ENCODE data around the gene AGFG2.
A peak's percentile ranks its signal among the peaks of the same experiment; 100 is the strongest.
"Not testable (repeated sequence)": the region's sequence is repeated elsewhere in the genome, so short reads cannot be mapped to it uniquely, and the experiment has no call there.

The AGFG2 gene, protein sequence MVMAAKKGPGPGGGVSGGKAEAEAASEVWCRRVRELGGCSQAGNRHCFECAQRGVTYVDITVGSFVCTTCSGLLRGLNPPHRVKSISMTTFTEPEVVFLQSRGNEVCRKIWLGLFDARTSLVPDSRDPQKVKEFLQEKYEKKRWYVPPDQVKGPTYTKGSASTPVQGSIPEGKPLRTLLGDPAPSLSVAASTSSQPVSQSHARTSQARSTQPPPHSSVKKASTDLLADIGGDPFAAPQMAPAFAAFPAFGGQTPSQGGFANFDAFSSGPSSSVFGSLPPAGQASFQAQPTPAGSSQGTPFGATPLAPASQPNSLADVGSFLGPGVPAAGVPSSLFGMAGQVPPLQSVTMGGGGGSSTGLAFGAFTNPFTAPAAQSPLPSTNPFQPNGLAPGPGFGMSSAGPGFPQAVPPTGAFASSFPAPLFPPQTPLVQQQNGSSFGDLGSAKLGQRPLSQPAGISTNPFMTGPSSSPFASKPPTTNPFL

DNA sequence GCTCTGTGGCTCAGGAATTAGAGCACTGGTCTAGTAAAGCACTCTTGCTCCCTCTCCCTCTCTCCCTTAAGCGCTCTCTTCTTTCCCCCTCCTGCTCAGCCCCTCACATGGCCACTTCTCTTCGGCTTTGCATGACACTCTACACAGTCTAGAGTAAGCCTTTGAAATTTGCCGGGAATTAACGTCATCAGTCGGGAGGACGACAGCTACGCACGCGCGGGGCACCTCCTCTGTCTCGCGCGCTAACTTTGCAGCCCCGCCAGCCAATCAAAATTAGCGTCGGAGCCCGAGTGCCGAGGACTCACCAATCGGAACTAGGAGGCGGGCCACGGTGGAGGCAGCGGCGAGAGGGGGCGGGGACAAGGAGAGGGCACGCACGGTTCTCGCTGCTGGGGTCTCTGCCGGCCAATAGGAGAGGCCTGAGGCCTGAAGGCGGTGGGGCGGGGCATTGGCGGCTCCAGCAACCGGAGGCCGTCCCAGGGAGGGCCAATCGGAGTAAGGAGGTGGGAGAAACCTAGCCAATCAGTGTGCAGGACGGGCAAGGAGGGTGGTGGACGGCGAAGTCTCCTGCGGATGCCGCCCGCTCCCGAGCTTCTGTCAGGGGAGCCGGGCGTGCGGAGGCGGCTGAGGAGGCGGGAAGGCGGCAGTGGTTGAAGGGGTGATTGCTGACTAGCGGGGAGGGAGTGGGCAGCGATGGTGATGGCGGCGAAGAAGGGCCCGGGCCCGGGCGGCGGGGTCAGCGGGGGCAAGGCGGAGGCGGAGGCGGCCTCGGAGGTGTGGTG lies at the start of gene AGFG2:
TSS of gene AGFG2 (plus strand) at position 550 of the 782 bp plus-strand sequence. CDS start at position 694, 144 bp downstream.
- DNase-seq, result peak; percentile 97

DNA sequence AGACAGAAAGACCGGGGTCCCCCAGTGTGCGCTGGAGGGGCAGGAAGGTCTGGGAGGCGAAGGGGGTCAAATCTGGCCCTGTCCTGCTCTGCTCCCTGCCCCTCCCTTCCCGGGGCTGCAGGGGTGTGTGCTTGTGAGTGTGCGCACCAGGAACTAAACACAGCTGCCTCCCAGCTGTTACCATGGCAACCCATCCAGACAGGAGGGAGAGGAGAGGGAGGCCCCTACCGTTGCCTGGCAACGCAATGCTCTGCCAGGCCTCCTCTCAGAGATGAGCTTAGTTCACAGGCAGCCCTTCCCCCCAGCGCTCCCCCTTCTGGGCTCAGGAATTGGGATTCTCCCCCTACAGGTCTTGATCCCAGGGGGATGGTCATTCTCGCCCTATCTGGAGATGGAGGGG lies 49.2 kb upstream of the AGFG2 start:
- peak; percentile 80 for DNase-seq

DNA sequence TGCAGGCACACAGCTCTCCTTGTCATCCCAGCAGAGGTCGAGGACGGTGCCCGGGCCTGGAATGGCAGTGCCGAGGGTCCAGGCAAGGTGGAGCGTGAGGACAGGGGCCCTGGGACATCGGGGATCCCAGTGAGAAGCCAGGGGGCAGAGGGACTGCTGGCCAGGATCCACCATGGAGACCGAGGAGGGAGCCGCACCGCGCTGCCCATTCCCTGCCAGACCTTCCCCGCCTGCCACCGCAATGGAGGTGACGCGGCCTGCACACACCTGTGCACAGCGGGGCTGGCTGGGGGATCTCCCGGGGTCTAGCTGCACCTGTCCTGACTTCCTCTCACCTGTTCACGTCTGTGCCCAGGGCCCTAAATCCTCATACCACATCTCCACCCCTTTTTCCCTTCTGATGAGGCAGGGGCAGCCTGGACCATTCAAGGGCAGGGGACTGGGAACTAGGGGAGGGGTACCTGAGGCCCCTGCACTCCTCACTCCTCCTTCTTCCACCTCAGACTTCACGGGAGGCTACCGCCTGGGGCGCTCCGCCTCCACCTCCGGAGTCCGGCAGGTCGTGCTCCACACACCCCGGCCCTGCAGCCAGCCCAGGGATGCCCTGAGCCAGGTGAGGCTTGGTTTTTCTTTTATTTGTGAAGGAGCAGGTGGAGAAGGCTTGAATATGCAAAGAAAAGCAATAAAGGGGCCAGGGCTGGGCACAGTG lies 48.4 kb upstream of the AGFG2 start:
- DNase-seq, result no peak

DNA sequence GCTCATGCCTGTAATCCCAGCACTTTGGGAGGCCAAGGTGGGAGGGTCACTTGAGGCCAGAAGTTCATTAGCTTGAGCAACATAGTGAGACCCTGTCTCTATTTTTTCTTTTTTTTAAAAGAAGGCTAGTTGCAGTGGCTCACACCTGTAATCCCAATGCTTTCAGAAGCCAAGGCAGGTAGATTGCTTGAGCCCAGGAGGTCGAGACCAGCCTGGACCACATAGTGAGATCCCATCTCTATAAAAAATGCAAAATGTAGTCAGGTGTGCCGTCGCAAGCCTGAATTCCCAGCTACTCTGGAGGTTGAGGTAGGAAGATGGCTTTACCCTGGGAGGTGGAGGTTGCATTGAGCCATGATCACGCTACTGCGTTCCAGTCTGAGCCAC lies 47.8 kb upstream of the AGFG2 start:
- DNase-seq, result no peak

DNA sequence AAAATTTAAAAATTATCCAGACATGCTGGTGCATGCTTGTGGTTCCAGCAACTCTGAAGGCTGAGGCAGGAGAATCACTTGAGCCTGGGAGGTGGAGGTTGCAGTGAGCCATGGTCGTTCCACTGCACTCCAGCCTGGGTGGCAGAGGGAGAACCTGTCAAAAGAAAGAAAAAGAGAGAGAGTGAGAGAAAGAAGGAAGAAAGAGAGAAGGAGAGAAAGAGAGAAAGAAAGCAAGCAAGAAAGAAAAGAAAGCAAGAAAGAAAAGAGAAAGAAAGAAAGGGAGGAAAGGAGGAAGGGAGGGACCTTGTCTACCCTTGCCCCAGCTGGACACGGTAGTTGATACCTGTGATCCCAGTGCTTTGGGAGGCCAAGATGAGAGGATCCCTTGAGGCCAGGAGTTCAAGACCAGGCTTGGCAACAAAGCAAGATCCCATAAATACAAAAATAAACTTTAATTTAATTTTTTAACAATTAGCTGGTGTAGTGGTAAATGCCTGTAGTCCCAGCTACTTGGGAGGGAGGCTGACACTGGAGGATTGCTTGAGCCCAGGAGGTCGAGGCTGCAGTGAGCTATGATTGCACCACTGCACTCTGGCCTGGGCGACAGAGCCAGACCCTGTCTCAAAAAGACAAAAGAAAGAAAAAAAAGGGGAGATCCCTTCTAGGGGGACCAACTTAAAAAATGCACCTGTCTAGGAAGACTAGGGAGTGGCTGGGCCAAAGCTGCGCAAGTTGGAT lies 46.1 kb upstream of the AGFG2 start:
- no peak for DNase-seq

DNA sequence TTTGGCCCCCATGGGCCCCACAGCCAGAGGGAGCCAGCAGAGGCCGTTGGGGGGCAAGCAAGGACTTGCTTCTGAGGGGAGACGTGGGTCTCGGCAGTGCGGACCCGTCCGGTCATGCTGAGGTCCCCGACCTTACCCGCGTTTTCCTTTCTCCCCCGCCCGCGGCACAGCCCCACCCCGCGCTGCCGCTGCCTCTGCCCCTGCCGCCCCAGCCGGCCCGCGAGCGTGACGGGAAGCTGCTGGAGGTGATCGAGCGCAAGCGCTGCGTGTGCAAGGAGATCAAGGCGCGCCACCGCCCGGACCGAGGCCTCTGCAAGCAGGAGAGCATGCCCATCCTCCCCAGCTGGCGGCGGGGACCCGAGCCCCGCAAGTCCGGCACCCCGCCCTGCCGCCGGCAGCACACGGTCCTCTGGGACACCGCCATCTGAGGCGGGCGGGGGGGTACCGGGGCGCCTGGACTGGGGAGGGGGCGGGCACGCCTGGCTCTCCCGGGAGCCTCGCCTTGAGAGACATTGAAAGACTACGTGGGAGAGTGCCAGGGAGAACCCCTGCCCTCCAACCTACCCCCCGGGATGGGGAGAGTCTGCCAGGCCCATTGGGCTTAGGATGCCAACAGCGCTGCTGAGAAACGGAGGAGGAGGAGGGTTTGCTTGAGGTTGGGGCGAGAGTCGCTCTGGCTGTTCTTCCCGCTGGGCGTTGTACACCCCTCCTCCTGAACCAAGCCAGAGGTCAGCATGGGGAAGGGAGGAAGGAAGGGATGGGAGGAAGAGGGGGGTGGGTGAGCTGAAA lies 45.3 kb upstream of the AGFG2 start:
- DNase-seq, result no peak

DNA sequence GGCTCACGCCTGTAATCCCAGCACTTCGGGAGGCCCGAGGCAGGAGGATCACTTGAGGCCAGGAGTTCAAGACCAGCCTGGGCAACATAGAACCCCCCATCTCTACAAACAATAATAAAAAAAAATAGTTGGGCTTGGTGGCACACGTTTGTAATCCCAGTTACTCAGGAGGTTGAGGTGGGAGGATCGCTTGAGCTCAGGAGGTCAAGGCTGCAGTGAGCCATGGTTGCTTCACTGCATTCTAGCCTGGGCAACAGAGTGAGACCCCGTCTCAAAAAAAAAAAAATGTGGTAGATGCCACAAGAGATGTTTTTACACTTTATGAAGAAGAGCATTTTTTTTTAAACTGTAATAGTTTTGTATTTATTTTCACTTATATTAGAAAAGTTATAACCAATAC lies 42.5 kb upstream of the AGFG2 start:
- DNase-seq, result no peak

DNA sequence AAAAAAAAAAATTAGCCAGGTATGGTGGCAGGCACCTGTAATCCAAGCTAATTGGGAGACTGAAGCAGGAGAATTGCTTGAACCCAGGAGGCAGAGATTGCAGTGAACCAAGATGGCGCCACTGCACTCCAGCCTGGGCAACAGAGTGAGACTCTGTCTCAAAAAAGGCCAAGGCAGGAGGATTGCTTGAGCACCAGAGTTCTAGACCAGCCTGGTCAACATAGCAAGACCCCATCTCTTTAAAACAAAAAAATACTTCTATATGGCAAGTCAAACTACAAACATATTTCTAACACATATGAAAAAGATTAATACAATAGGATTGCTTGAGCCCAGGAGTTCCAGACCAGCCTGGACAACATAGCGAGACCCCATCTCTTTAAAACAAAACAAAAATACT lies 38.3 kb upstream of the AGFG2 start:
- DNase-seq, result not testable (repeated sequence)

DNA sequence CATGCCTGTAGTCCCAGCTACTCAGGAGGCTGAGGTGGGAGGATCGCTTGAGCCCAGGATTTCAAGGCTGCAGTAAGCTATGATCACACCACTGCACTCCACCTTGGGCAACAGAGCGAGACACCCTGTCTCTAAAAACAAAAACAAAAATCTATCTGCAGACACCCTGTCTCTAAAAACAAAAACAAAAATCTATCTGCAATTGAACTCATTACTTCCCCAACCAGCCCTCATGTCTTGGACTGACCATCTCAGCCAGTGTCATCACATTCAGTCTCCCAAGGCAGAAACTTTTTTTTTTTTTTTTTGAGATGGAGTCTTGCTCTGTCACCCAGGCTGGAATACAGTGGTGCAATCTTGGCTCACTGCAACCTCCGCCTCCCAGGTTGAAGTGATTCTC lies 35.0 kb upstream of the AGFG2 start:
- DNase-seq, result not testable (repeated sequence)

DNA sequence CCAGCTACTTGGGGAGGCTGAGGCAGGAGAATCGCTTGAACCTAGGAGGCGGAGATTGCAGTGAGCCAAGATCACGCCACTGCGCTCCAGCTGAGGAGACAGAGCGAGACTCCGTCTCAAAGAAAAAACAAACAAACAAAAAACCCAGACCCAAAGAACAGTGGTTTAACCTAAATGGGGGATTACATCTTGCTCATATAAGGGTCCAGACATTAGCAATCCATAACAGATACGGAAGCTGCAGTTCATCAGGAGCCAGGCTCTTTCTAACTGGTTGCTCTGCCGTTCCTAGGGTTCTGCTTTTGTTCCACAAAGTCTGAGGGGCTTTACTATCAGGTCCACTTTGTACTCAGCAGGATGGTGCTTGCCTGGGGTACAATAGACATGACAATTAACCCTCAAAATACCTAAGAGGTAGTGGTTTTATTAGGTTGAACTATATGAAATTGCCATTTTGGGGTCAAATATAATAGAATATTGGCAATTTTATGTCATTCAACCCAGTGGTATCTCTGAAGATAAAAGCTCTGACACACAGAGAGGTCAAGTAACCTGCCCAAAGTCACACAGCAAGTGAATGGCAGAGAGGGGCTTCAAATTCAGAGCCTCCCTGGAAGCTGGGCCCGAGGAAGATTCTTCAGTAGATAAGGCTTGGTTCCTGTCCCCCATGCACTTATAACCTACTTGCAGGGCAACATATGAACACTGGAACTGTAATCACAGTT lies 34.0 kb upstream of the AGFG2 start:
- no peak for DNase-seq

DNA sequence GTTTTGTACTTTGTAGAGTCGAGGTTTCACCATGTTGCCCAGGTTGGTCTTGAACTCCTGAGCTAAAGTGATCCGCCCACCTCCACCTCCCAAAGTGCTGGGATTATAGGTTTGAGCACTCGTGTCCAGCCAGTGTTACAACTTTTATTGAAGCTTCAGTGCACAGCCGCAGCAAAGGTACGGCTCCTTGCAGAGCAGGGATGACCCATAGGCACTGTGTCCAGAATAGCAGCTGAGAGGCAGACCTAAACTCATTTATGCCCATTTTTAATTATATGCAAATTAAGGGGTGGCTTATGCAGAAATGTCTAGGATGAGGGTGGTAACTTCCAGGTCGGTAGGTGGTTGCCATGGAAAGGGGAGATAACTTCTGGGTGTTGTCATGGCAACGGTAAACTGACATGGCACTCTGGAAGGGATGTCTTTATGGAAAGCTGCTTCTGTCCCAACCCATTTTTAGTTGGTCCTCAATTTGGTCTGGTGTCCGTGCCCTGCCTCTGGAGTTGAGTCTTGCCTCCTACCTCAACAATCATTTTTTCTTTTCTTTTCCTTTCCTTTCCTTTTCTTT lies 32.6 kb upstream of the AGFG2 start:
- no peak for DNase-seq

DNA sequence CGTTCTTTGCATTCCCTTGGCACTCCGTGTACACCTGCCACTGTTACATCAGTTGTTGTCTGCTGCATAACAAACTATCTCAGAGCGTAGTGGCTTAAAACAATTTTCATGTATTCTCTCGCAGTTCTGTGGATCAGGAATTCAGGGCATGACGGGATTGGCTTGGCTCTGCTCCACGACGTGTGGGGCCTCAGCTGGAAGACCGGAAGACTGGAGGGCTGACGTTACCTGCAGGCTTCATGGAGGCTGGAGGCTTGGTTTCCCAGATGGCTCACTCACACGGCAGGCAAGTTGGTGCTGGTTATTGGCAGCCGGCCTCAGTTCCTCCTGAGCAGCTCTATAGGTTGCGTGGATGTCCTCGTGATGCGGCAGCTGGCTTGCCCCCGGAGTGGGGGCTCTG lies 29.8 kb upstream of the AGFG2 start:
- no peak for DNase-seq

DNA sequence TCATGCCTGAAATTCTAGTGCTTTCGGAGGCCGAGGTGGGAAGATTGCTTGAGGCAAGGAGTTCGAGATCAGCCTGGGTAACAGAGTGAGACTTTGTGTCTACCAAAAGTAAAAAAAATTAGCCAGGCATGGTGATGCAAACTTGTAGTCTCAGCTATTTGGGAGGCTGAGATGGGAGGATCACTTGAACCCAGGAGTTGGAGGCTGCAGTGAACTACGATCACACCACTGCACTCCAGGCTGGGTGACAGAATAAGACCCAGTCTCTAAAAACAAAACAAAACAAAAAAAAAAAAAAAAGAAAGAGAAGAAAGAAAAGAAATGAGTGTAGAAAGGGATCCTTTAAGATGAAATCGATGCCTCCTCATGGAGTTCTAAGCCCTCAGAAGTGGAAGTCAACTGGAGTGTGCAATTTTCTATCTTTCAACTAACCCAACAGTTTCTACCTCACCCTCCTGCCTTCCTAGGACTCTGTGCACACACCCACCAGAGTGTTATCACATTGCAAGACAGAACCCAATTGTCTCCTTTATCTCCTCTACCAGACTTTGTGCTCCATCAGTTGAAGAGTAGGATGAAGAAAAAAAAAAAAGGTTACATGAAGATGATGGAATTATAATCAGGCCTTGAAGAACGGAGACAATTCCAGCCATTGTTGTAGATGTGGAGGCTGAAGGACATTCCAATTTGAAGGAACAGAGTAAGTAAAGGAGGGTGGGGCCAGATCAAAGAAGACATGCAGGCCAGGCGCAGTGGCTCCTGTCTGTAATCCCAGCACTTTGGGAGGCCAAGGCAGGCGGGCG lies 28.4 kb upstream of the AGFG2 start:
- DNase-seq, result no peak

DNA sequence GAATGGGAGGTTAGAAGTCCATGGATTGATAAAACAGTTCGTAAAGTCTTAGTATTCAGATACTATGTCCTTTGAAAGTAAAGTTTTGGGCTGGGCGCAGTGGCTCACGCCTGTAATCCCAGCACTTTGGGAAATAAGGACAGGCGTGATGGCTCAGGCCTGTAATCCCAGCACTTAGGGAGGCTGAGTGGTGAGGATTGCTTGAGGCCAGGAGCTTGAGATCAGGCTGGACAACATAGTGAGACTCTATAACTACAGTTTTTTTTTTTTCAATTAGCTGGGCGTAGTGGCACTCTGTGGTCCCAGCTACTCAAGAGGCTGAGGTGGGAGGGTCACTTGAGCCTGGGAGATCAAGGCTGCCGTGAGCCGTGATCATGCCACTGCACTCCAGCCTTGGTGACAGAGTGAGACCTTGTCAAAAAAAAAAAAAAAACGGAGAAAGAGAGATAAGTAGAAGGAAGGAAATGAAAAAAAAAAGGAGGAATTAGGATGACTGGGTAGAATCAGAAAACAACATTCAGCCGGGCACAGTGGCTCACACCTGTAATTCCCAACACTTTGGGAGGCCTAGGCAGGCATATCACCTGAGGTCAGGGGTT lies 25.7 kb upstream of the AGFG2 start:
- no peak for DNase-seq

DNA sequence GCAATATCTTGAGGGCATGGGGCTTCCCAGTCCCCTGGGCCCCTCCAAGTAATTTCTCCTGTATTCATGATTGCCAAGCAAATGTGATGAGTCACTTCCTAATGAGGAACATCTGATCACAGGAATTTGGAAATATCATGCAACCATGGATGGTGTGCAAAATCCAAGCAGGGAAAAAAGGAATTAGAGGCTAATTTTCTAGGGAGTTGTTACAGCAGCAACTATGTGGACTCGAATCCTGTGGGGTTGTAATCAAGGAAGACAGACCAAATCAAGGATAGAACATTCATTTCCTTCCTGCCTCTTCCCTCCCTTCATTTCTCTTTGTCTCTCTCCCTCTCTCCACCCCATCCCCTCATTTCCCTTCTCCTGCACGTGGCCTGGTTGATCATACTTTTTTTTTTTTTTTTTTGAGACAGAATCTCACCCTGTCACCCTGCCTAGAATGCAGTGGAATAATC lies 23.9 kb upstream of the AGFG2 start:
- DNase-seq, result no peak

DNA sequence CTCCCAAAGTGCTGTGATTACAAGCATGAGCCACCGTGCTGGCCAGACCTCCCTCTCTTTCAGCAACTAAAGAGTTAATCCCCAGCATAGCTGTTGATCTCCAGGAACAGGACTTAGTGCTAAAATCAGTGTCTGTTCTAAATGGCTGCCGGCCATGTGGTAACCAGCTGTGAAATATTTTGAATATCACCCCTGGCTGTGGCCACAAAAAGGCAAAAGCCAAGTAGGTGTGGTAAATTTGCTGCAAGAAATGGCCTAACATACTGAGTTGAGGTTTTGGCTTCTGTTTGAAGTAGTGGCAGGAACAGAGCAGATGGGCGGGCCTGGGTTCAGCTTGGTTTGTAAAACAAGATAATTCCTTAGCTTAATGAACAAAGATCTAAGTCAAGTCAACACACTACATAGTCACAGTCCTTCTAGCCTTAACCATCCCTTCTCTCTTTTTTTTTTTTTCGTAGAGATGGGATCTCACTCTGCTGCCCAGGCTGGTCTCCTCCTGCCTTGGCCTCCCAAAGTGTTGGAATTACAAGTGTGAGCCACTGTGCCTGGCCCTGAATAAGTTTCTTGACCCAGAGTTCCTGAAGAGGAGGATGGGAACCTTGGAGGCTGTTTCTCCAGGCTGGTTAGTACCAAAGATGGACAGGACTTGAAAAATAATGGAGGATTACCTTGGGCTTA lies 22.7 kb upstream of the AGFG2 start:
- no peak for DNase-seq

DNA sequence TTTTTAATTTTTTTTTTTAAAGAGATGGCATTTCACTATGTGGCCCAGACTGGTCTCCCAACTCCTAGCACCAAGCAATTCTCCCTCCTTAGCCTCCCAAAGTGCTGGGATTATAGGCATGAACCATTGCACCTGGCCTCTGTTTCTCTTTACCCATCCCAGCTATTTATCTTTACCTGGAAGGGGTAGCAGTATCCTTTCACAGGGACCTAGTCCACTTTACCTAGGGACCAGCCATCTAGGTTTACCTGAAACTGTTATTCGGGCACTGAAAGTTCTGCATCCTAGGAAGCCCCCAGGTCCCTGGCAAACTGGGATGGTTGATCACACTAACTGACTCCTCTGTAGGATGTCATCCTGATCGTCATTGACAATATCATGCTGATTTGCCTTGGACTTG lies 21.7 kb upstream of the AGFG2 start:
- DNase-seq, result no peak

DNA sequence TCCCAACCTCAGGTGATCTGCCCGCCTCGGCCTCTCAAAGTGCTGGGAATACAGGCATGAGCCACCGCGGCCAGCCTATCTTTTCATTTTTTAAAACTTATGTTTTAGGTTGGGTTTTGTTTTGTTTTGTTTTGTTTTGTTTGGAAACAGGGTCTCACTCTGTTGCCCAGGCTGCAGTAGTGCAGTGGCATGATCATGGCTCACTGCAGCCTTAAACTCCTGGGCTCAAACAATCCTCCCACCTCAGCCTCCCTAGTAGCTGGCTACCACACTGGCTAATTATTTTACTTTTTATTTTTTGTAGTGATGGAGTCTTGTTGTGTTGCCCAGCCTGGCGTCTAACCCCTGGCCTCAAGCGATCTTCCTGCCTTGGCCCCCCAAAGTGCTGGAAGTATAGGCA lies 19.4 kb upstream of the AGFG2 start:
- no peak for DNase-seq

DNA sequence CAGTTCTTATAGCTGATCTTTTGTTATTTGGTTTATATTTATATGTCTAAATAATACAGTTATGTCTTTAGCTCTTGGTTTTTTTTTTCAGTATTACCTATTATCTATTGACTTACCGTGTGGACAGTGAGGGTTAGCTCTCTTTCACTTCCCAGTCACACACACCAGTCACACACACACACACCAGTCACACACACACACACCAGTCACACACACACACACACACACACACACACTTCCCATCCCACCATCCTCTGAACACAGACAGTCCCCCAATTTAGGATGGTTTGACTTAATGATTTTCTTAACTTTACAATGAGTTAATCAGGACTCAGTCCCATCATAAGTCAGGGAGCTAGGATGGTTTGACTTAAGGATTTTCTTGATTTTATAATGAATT lies 18.9 kb upstream of the AGFG2 start:
- DNase-seq, result no peak
